Measurements from ENCODE around the gene PSME2.
A peak's percentile ranks its signal among the peaks of the same experiment; 100 is the strongest.

Gene PSME2

DNA sequence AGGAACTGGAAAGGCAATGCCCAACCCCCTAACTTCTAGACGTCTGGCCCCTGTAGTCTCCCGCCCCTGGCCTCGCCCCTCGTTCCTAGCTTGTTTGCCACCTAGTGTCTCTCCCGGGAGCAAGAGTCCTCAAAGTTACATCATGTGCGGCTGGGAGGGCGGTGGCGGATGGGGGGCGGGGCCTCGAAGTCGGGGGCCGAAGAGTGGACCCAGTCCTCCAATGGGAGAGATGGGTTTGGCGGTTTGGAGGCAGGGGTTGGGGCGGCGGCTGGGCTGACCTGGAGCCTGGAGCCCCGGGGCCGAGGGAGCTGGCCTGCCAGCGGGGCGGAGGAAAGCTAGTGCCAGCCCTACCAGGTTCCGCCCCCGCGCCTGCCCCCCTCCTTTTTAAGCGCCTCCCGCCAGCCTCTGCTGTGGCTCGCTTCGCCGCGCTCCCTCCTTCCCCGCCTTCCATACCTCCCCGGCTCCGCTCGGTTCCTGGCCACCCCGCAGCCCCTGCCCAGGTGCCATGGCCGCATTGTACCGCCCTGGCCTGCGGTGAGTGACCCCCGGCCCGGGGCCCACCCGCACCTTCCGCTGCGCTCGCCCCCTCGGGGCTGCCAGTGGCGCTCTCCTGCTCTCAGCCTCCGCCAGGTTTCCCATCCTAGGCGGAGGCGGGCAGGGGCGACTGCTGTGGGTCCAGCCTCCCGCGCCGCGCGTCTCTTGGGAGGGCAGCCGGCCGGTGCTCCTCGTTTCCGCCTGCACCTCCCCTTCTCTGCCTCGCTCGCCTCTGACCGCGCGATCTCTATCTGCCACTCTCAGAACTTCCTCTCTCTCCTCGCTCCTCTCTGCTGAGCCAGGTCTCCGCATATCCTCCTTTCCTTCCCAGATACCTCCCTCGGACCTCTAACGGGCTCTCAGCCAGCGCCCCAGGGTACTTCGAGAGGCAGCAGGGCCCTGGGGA lies 52.2 kb downstream of the PSME2 start, which contains the start of gene PCK2:
Gene PCK2 (plus strand): TSS at position 411 of the 940 bp plus-strand sequence. CDS start 95 bp downstream, at position 506.
- DNase-seq (ENCODE audit: low spot score) = peak; percentile 31
